Caco-2 (cell line): ENCODE results near the gene FAM83C. TPM values are rescaled to one million over a fixed set of nuclear protein-coding genes. Genes with fewer than 3 reads are reported as not detected.

Experiments used
- BruUV-seq: library from RNA; stranded (reverse); fragments of 400-500 nt; replicated peaks from 2 replicates; lab custom pipeline; 2021; lab: Mats Ljungman, UMichigan
- CTCF ChIA-PET: fragments of 300-600 bp; sonication (Branson Sonifier 250); formaldehyde crosslinking; loops from one replicate; lab custom pipeline; 2022; ENCODE audit warnings: antibody characterized with exemption; lab: Charles Lee
- POLR2A ChIA-PET: fragments of 300-600 bp; sonication (Branson Sonifier 250); formaldehyde crosslinking; loops from one replicate; lab custom pipeline; 2022; ENCODE audit warnings: antibody characterized with exemption; lab: Charles Lee
- DNase-seq, 2 experiments: peaks; one replicate each; pipeline versions ENCODE4 v3.0.0 to v3.0.0-alpha.2; 2020 to 2022
- H3K27me3 ChIP-seq: replicated peaks from 2 replicates; pipeline ENCODE4 v1.6.0; 2011; ENCODE audit warnings: low read length; ENCODE audit not compliant: control insufficient read depth, insufficient read depth
- H3K36me3 ChIP-seq: 2 replicates; pipeline ENCODE4 v1.5.1; 2011; ENCODE audit warnings: low read length; ENCODE audit not compliant: control insufficient read depth, insufficient read depth
- H3K4me1 ChIP-seq: fragments of 250-450 bp; sonication (Bioruptor Pico); 2 replicates; pipeline ENCODE4 v1.5.1; 2020; ENCODE audit warnings: mild to moderate bottlenecking
- H3K4me3 ChIP-seq: 2 replicates; pipeline ENCODE4 v1.5.1; 2011; ENCODE audit warnings: low read depth, mild to moderate bottlenecking, control low read depth, low read length
- H3K9me3 ChIP-seq: fragments of 250-450 bp; sonication (Bioruptor Pico); 2 replicates; pipeline ENCODE4 v1.5.1; 2020; ENCODE audit warnings: mild to moderate bottlenecking, moderate library complexity
- H3K27ac Mint-ChIP-seq: one replicate; pipeline ENCODE4 v1.8.0; 2022; ENCODE audit warnings: mixed read lengths; ENCODE audit not compliant: unreplicated experiment
- H3K27me3 Mint-ChIP-seq: one replicate; pipeline ENCODE4 v1.8.0; 2022; ENCODE audit warnings: mixed read lengths; ENCODE audit not compliant: insufficient read depth, unreplicated experiment
- H3K36me3 Mint-ChIP-seq: one replicate; pipeline ENCODE4 v1.8.0; 2022; ENCODE audit warnings: mild to moderate bottlenecking, mixed read lengths; ENCODE audit not compliant: insufficient read depth, unreplicated experiment
- H3K4me1 Mint-ChIP-seq: one replicate; pipeline ENCODE4 v1.8.0; 2022; ENCODE audit warnings: low read depth, mixed read lengths; ENCODE audit not compliant: unreplicated experiment
- H3K4me3 Mint-ChIP-seq: one replicate; pipeline ENCODE4 v1.8.0; 2022; ENCODE audit warnings: mild to moderate bottlenecking, moderate library complexity, mixed read lengths; ENCODE audit not compliant: unreplicated experiment
- H3K9me3 Mint-ChIP-seq: one replicate; pipeline ENCODE4 v1.8.0; 2022; ENCODE audit warnings: mixed read lengths; ENCODE audit not compliant: unreplicated experiment
- intact Hi-C: fragments of 100-400 bp; cut with micrococcal nuclease; formaldehyde crosslinking; loops from one replicate; pipeline ENCODE4 v1.10.0; 2022; ENCODE audit not compliant: unreplicated experiment
- total RNA-seq: library from RNA; stranded (reverse); gene quantifications from 2 replicates; pipeline ENCODE4 v1.2.3, GENCODE V29; 2022
- TF ChIP-seq, protein P1 (sequence below), 2 experiments: fragments of 200-600 bp in 1 of 2; IDR thresholded peaks; 1 replicate in 1 of 2; 2 replicates in 1 of 2; pipeline versions ENCODE4 v1.5.1 to v1.8.0; 2011 to 2022; ENCODE audit warnings: antibody characterized with exemption in 1 of 2, control low read depth in 1 of 2, inconsistent platforms in 1 of 2, low read depth in 1 of 2, low read length in 1 of 2, mild to moderate bottlenecking in 1 of 2, moderate library complexity in 1 of 2; ENCODE audit not compliant: insufficient read depth in 1 of 2, severe bottlenecking in 1 of 2, unreplicated experiment in 1 of 2

Gene FAM83C
- total RNA-seq, 1 experiment from 2014 or later = not detected

DNA sequence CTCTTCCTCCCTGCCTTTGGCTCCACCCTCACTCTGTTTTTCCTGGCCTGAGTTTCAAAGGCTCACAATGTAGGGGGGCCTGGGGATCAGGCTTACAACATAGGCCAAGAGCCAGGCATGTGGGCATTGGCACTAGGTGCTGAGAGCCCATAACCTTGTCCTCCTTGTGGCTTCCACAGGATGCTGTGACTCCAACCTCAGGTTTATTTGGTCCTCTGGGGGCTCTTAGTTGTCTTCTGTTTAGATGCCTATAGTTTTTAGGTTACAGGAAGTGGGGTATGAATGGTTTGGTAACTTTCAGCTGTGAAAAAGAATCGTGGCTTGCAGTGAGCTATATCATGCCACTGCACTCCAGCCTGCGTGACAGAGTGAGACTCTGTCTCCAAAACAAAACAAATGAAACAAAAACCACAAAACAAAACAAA is 40.2 kb downstream of the FAM83C start:
- Mint-ChIP-seq H3K4me3 (no peak overlapping the region), H3K27ac (no peak overlapping the region), H3K27me3 (no peaks in the 10 kb centered on the region), H3K36me3 (no peaks in the 10 kb centered on the region), H3K9me3 (no peaks in the 10 kb centered on the region), H3K4me1 (peaks cover 10% of the 10 kb centered on the region)
- Histone ChIP-seq H3K4me1 (peaks cover 4% of the 10 kb centered on the region), H3K27me3 (no peaks in the 10 kb centered on the region), H3K36me3 (no peaks in the 10 kb centered on the region), H3K9me3 (no peaks in the 10 kb centered on the region), H3K4me3 (no peak overlapping the region)
- intact Hi-C loops = no loop called here
- no TSS peak for BruUV-seq
- ChIA-PET CTCF (interaction anchor here (1.2 kb wide), 1 partner anchor 107 kb away, joined by 3 read pairs; no protein-coding TSS in a partner anchor), POLR2A (no interaction called here)
- TF ChIP-seq, protein P1, sequence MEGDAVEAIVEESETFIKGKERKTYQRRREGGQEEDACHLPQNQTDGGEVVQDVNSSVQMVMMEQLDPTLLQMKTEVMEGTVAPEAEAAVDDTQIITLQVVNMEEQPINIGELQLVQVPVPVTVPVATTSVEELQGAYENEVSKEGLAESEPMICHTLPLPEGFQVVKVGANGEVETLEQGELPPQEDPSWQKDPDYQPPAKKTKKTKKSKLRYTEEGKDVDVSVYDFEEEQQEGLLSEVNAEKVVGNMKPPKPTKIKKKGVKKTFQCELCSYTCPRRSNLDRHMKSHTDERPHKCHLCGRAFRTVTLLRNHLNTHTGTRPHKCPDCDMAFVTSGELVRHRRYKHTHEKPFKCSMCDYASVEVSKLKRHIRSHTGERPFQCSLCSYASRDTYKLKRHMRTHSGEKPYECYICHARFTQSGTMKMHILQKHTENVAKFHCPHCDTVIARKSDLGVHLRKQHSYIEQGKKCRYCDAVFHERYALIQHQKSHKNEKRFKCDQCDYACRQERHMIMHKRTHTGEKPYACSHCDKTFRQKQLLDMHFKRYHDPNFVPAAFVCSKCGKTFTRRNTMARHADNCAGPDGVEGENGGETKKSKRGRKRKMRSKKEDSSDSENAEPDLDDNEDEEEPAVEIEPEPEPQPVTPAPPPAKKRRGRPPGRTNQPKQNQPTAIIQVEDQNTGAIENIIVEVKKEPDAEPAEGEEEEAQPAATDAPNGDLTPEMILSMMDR (IDR thresholded peaks at IDR 0.05; ENCODE audit: insufficient read depth in 1 of 2, low read depth in 1 of 2, low read length in 1 of 2, severe bottlenecking in 1 of 2, unreplicated experiment in 1 of 2) = no peak
- no peak for DNase-seq

DNA sequence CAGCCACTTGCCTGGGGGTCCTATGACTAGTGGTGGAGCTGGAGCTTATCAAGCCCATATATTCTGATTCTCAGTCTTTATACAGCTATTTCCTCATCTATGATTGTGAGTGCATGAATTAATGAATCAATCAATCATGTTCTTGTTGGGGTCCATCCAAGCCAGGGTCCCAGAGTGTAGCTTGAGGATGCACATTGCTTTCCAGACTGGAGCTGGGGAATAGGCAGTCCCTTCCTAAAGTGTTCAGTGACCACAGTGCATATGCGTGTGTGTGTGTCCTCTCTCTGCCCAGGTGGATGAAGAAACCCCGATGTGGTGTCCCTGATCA is 40.6 kb downstream of the FAM83C start:
- no TSS peak for BruUV-seq
- Mint-ChIP-seq H3K27ac (no peak overlapping the region), H3K4me1 (peaks cover 7% of the 10 kb centered on the region), H3K4me3 (no peak overlapping the region), H3K27me3 (no peaks in the 10 kb centered on the region), H3K9me3 (no peaks in the 10 kb centered on the region), H3K36me3 (no peaks in the 10 kb centered on the region)
- Histone ChIP-seq H3K9me3 (no peaks in the 10 kb centered on the region), H3K27me3 (no peaks in the 10 kb centered on the region), H3K4me1 (no peaks in the 10 kb centered on the region), H3K4me3 (no peak overlapping the region), H3K36me3 (no peaks in the 10 kb centered on the region)
- POLR2A ChIA-PET = no interaction called here
- intact Hi-C loops = no loop called here
- TF ChIP-seq, protein P1 (IDR thresholded peaks at IDR 0.05; ENCODE audit: insufficient read depth in 1 of 2, low read depth in 1 of 2, low read length in 1 of 2, severe bottlenecking in 1 of 2, unreplicated experiment in 1 of 2) = no peak
- CTCF ChIA-PET = interaction anchor here (0.7 to 1.2 kb wide), 2 partner anchors 14 to 106 kb away, joined by 3 to 7 read pairs; no protein-coding TSS in a partner anchor
- DNase-seq = no peak

DNA sequence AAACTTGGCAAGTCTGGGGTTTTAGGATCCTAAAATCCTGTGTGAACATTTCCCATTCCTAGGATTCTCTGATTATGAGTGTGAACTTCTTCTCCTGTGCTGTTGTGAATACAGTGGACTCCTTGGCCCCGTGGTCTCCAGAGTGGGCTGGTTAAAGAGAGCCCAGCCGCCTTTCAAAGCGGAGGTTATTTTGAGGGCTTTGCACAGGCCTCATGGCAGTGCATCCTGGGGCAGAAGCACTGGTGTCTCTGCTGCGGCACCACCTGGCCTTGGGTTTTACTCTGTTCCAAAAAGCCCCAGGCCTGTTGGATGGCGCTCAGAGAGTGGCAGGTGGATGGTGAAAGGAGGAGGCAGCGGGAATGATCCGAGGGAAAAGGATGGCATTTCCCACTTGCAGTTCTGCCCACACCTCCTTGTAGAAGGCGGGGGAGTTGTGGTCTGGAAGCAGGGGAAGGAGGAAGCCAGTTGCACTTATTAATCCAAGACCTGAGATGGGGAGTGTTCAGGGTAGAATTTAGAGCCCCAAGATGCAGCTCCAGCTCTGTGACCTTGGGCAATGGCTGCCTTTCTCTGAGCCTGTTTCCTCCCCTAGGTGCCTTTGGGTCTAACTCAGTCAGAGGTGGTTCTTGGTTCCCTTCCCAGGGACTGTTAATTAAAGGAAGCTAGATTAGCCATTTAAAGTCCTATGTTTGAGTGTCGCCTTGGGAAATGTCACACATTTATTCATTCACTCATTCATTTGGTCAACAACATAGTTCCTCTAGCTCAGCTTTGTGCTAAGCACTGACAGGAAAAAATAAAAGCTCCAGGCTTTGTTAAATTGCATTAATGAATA is 43.4 kb downstream of the FAM83C start:
- Mint-ChIP-seq H3K36me3 (no peaks in the 10 kb centered on the region), H3K27ac (no peak overlapping the region), H3K27me3 (no peaks in the 10 kb centered on the region), H3K9me3 (no peaks in the 10 kb centered on the region), H3K4me1 (peaks cover 7% of the 10 kb centered on the region), H3K4me3 (no peak overlapping the region)
- no TSS peak for BruUV-seq
- intact Hi-C loops = no loop called here
- POLR2A ChIA-PET = interaction anchor here (1.0 kb wide), 1 partner anchor 15 kb away, joined by 7 read pairs; no protein-coding TSS in a partner anchor
- no peak overlapping the region for H3K4me3 ChIP-seq
- no peaks in the 10 kb centered on the region for H3K4me1 ChIP-seq
- CTCF ChIA-PET = interaction anchor here (0.7 to 1.1 kb wide), 2 partner anchors 104 to 618 kb away, joined by 3 read pairs; no protein-coding TSS in a partner anchor
- no peak for DNase-seq
- H3K9me3 ChIP-seq = no peaks in the 10 kb centered on the region
- no peaks in the 10 kb centered on the region for H3K36me3 ChIP-seq
- no peaks in the 10 kb centered on the region for H3K27me3 ChIP-seq
- TF ChIP-seq, protein P1 (IDR thresholded peaks at IDR 0.05; ENCODE audit: insufficient read depth in 1 of 2, low read depth in 1 of 2, low read length in 1 of 2, severe bottlenecking in 1 of 2, unreplicated experiment in 1 of 2) = no peak
